Cardiac muscle cell (in vitro differentiated cells and primary cell): ENCODE data around the gene LRRC34. TPM values are rescaled to one million over a fixed set of nuclear protein-coding genes. Genes with fewer than 3 reads are reported as not detected.

ENCODE experiments used
- DNase-seq, 2 donors: peaks; one replicate each; pipeline versions ENCODE4 v3.0.0 to v3.0.0-alpha.2; 2010 to 2017; ENCODE audit warnings: low read depth in 1 of 2, low spot score in 1 of 2
- H3K27ac ChIP-seq: fragments of 200-600 bp; sonication (generic); 2 replicates; pipeline ENCODE4 v1.5.1; 2016
- H3K27me3 ChIP-seq: fragments of 200-600 bp; sonication (generic); 2 replicates; pipeline ENCODE4 v1.6.0; 2016; ENCODE audit warnings: control low read depth
- H3K36me3 ChIP-seq: fragments of 200-600 bp; sonication (generic); 2 replicates; pipeline ENCODE4 v1.5.1; 2016; ENCODE audit warnings: control low read depth
- H3K4me1 ChIP-seq: fragments of 200-600 bp; sonication (generic); 2 replicates; pipeline ENCODE4 v1.8.1; 2017; ENCODE audit warnings: low read depth, mild to moderate bottlenecking, mixed run types
- H3K4me3 ChIP-seq: fragments of 200-600 bp; sonication (generic); 2 replicates; pipeline ENCODE4 v1.5.1; 2016; ENCODE audit warnings: mild to moderate bottlenecking
- H3K9me3 ChIP-seq: fragments of 200-600 bp; sonication (generic); 2 replicates; pipeline ENCODE4 v1.5.1; 2017; ENCODE audit warnings: low read depth, mild to moderate bottlenecking, control low read depth
- CTCF ChIP-seq: IDR thresholded peaks from 2 replicates; pipeline ENCODE4 v1.5.1; 2012; ENCODE audit warnings: low read depth, mild to moderate bottlenecking, low read length
- polyA plus RNA-seq: library from polyadenylated mRNA; unstranded; fragments of >200 nt; fragmentation: Nextera tagmentation; extraction: Ambion mirVana; gene quantifications from 2 replicates; pipeline ENCODE4 v1.2.1, GENCODE V29; 2016
- total RNA-seq: library from RNA; depleted of rRNA; stranded (reverse); fragments of >200 nt; gene quantifications from 2 replicates; pipeline ENCODE4 v1.2.3, GENCODE V29; 2016

Gene LRRC34
- total and polyA plus RNA-seq, 2 experiments from 2014 or later, result 5.2 to 6.8 TPM

GRCh38 chr3:169781209-169781855 is 31.4 kb downstream of the LRRC34 start:
- no peak for TF ChIP-seq CTCF
- Histone ChIP-seq H3K36me3 (peaks cover 93% of the 10 kb centered on the region), H3K4me1 (no peaks in the 10 kb centered on the region), H3K27ac (no peak overlapping the region), H3K9me3 (no peaks in the 10 kb centered on the region), H3K4me3 (no peak overlapping the region), H3K27me3 (no peaks in the 10 kb centered on the region)
- DNase-seq, result no peak

GRCh38 chr3:169780742-169781141 is 32.0 kb downstream of the LRRC34 start:
- Histone ChIP-seq H3K36me3 (peaks cover 93% of the 10 kb centered on the region), H3K4me1 (no peaks in the 10 kb centered on the region), H3K4me3 (no peak overlapping the region), H3K27ac (no peak overlapping the region), H3K9me3 (no peaks in the 10 kb centered on the region), H3K27me3 (no peaks in the 10 kb centered on the region)
- no peak for TF ChIP-seq CTCF
- DNase-seq, result no peak

- DNase-seq, result no peak
- no peak overlapping the region for H3K27ac ChIP-seq
- peaks cover 6% of the 10 kb centered on the region for H3K4me1 ChIP-seq
- H3K4me3 ChIP-seq, result no peak overlapping the region
- H3K36me3 ChIP-seq, result peaks cover 79% of the 10 kb centered on the region
- TF ChIP-seq CTCF, result no peak
- H3K27me3 ChIP-seq, result no peaks in the 10 kb centered on the region
- H3K9me3 ChIP-seq, result no peaks in the 10 kb centered on the region
Observed at GRCh38 chr3:169777822-169778221, 34.9 kb downstream of the LRRC34 start.

GRCh38 chr3:169774186-169774585 is 38.5 kb downstream of the LRRC34 start:
- H3K4me1 ChIP-seq, result peaks cover 9% of the 10 kb centered on the region
- peak overlapping the region; percentile 81 for H3K4me3 ChIP-seq
- DNase-seq, result no peak
- TF ChIP-seq CTCF, result no peak
- no peaks in the 10 kb centered on the region for H3K9me3 ChIP-seq
- no peaks in the 10 kb centered on the region for H3K27me3 ChIP-seq
- H3K27ac ChIP-seq, result peak overlapping the region; percentile 99
- peaks cover 42% of the 10 kb centered on the region for H3K36me3 ChIP-seq

GRCh38 chr3:169772897-169773816 is 39.5 kb downstream of the LRRC34 start, which contains the start of gene MYNN:
TSS of gene MYNN (plus strand) at chr3:169773396. CDS start at chr3:169774296, 900 bp downstream.
- no peaks in the 10 kb centered on the region for H3K27me3 ChIP-seq

More at GRCh38 chr3:169772897-169773816, 39.5 kb downstream of the LRRC34 start, which contains the start of gene MYNN:
- Histone ChIP-seq H3K36me3 (peaks cover 33% of the 10 kb centered on the region), H3K4me1 (peaks cover 9% of the 10 kb centered on the region), H3K9me3 (no peaks in the 10 kb centered on the region), H3K27ac (peak within 1 kb of the TSS; percentile 99), H3K4me3 (peak within 1 kb of the TSS; percentile 81)
- TF ChIP-seq CTCF, result peak; percentile 16
- DNase-seq, result peak; percentile 92 to 94
